EL (cell line): ENCODE results near the gene ANKS1A.
"Not testable (repeated sequence)": the region's sequence is repeated elsewhere in the genome, so short reads cannot be mapped to it uniquely, and the experiment has no call there.

ENCODE experiments used
- DNase-seq: peaks from one replicate; pipeline ENCODE4 v3.0.0-alpha.2; 2016

ANKS1A gene

GRCh38 chr6:34964564-34964963 lies 75.5 kb downstream of the ANKS1A start:
- DNase-seq: no peak

- DNase-seq: no peak
Measured at GRCh38 chr6:34967461-34967860, 78.4 kb downstream of the ANKS1A start.

GRCh38 chr6:34969662-34970265 lies 80.7 kb downstream of the ANKS1A start:
- DNase-seq: no peak

- DNase-seq: peak; percentile 58
Measured at GRCh38 chr6:34970488-34970887, 81.4 kb downstream of the ANKS1A start.

- DNase-seq: peak; percentile 75
Measured at GRCh38 chr6:34970957-34971356, 81.9 kb downstream of the ANKS1A start.

- DNase-seq: no peak
Measured at GRCh38 chr6:34973547-34974248, 84.6 kb downstream of the ANKS1A start.

GRCh38 chr6:34974249-34974642 lies 85.2 kb downstream of the ANKS1A start:
- DNase-seq: no peak

- no peak for DNase-seq
Measured at GRCh38 chr6:34976239-34976638, 87.2 kb downstream of the ANKS1A start.

GRCh38 chr6:34979218-34979617 lies 90.2 kb downstream of the ANKS1A start:
- no peak for DNase-seq

- no peak for DNase-seq
Measured at GRCh38 chr6:34979994-34980393, 90.9 kb downstream of the ANKS1A start.

GRCh38 chr6:34981366-34981765 lies 92.3 kb downstream of the ANKS1A start:
- DNase-seq: no peak

GRCh38 chr6:34981951-34982350 lies 92.9 kb downstream of the ANKS1A start:
- peak; percentile 58 for DNase-seq

- peak; percentile 28 for DNase-seq
Measured at GRCh38 chr6:34982424-34982852, 93.4 kb downstream of the ANKS1A start.

- DNase-seq: no peak
Measured at GRCh38 chr6:34984416-34984815, 95.4 kb downstream of the ANKS1A start.

- no peak for DNase-seq
Measured at GRCh38 chr6:34985236-34985635, 96.2 kb downstream of the ANKS1A start.

GRCh38 chr6:34986845-34987246 lies 97.8 kb downstream of the ANKS1A start:
- peak; percentile 73 for DNase-seq

- DNase-seq: no peak
Measured at GRCh38 chr6:34987506-34987905, 98.5 kb downstream of the ANKS1A start.

GRCh38 chr6:34990971-34991560 lies 102.0 kb downstream of the ANKS1A start:
- DNase-seq: peak; percentile 28

- no peak for DNase-seq
Measured at GRCh38 chr6:34992376-34992775, 103.3 kb downstream of the ANKS1A start.

- no peak for DNase-seq
Measured at GRCh38 chr6:34993213-34993612, 104.2 kb downstream of the ANKS1A start.

- DNase-seq: no peak
Measured at GRCh38 chr6:34994693-34995092, 105.6 kb downstream of the ANKS1A start.

- DNase-seq: not testable (repeated sequence)
Measured at GRCh38 chr6:34998417-34998816, 109.4 kb downstream of the ANKS1A start.

GRCh38 chr6:34999153-34999552 lies 110.1 kb downstream of the ANKS1A start:
- not testable (repeated sequence) for DNase-seq

- not testable (repeated sequence) for DNase-seq
Measured at GRCh38 chr6:34999962-35000361, 110.9 kb downstream of the ANKS1A start.
